Superior temporal gyrus (tissue), 1 donor: ENCODE data around the gene FBRS.
"Not testable (repeated sequence)": the region's sequence is repeated elsewhere in the genome, so short reads cannot be mapped to it uniquely, and the experiment has no call there.

Source experiments
- DNase-seq: peaks from one replicate; pipeline ENCODE4 v3.0.0-alpha.2; 2016; ENCODE audit errors: extremely low spot score

Gene FBRS

GRCh38 chr16:30698139-30698815 is 40.0 kb downstream of the FBRS start:
- DNase-seq, result peak; percentile 86

- DNase-seq, result peak; percentile 74
These were observed 40.8 kb downstream of the FBRS start, which contains the start of gene SRCAP for GRCh38 chr16:30698816-30699614. SRCAP (plus strand) TSS chr16:30699171; CDS start chr16:30700825, 1,654 bp downstream.

GRCh38 chr16:30699615-30700099 is 41.4 kb downstream of the FBRS start:
- no peak for DNase-seq

- no peak for DNase-seq
These were observed 42.3 kb downstream of the FBRS start for GRCh38 chr16:30700491-30700890.

- no peak for DNase-seq
These were observed 42.7 kb downstream of the FBRS start for GRCh38 chr16:30700971-30701370.

- not testable (repeated sequence) for DNase-seq
These were observed 44.8 kb downstream of the FBRS start for GRCh38 chr16:30703071-30703470.

GRCh38 chr16:30703971-30704370 is 45.7 kb downstream of the FBRS start:
- DNase-seq, result no peak

- DNase-seq, result no peak
These were observed 47.8 kb downstream of the FBRS start for GRCh38 chr16:30706046-30706445.

- DNase-seq, result no peak
These were observed 52.7 kb downstream of the FBRS start for GRCh38 chr16:30710971-30711370.

GRCh38 chr16:30711712-30712111 is 53.5 kb downstream of the FBRS start:
- DNase-seq, result no peak

GRCh38 chr16:30715750-30716445 is 57.7 kb downstream of the FBRS start:
- DNase-seq, result no peak

- DNase-seq, result no peak
These were observed 61.9 kb downstream of the FBRS start for GRCh38 chr16:30720086-30720485.
